SK-N-SH (cell line): ENCODE results near the gene P4HTM. TPM values are rescaled to one million over a fixed set of nuclear protein-coding genes. Genes with fewer than 3 reads are reported as not detected.

Experiments
- CTCF ChIA-PET: fragments of 300-600, 350-600 bp; formaldehyde crosslinking; extraction: SDS; loops from one replicate; lab custom pipeline; 2021; lab: Yijun Ruan, JAX
- POLR2A ChIA-PET: fragments of 350-600 bp; sonication (Branson Sonifier 250); formaldehyde crosslinking; extraction: SDS; loops from one replicate; lab custom pipeline; 2020; ENCODE audit warnings: antibody characterized with exemption, inconsistent platforms; lab: Yijun Ruan, JAX
- DNase-seq: peaks from one replicate; pipeline ENCODE4 v3.0.0; 2012
- H2AFZ ChIP-seq: fragments of 200-600 bp; sonication (generic); 2 replicates; pipeline ENCODE4 v1.8.1; 2016; ENCODE audit warnings: antibody characterized with exemption, mild to moderate bottlenecking, low read depth
- H3F3A ChIP-seq: fragments of 200-600 bp; sonication (generic); replicated peaks from 2 replicates; pipeline ENCODE3; 2016; ENCODE audit warnings: antibody characterized with exemption, mild to moderate bottlenecking; ENCODE audit not compliant: insufficient read depth
- H3K27ac ChIP-seq, 2 experiments: fragments of 200-500 bp in 1 of 2; fragments of 200-600 bp in 1 of 2; sonication (Bioruptor generic) in 1 of 2; sonication (generic), shearing (Covaris generic) in 1 of 2; 2 replicates each; pipeline versions ENCODE4 v1.5.1 to v1.6.1; 2014 to 2016; ENCODE audit warnings: low read depth in 2 of 2, inconsistent platforms in 1 of 2, low read length in 1 of 2, mild to moderate bottlenecking in 1 of 2, mixed read lengths in 1 of 2
- H3K27me3 ChIP-seq: fragments of 200-600 bp; sonication (generic), shearing (Covaris generic); 2 replicates; pipeline ENCODE4 v1.6.1; 2016; ENCODE audit warnings: mixed run types; ENCODE audit not compliant: insufficient read depth
- H3K36me3 ChIP-seq, 2 experiments: fragments of 200-500 bp in 1 of 2; fragments of 200-600 bp in 1 of 2; sonication (Bioruptor generic) in 1 of 2; sonication (generic) in 1 of 2; replicated peaks in 1 of 2; 2 replicates each; pipeline versions ENCODE3 to v1.5.1; 2014 to 2016; ENCODE audit warnings: low read length in 1 of 2, mild to moderate bottlenecking in 1 of 2; ENCODE audit not compliant: insufficient read depth in 2 of 2, control insufficient read depth in 1 of 2
- H3K4me1 ChIP-seq, 2 experiments: fragments of 200-500 bp in 1 of 2; fragments of 200-600 bp in 1 of 2; sonication (Bioruptor generic) in 1 of 2; sonication (generic), shearing (Covaris generic) in 1 of 2; 2 replicates each; pipeline versions ENCODE4 v1.5.1 to v1.6.1; 2014 to 2016; ENCODE audit warnings: low read depth in 1 of 2, low read length in 1 of 2, mixed run types in 1 of 2; ENCODE audit not compliant: insufficient read depth in 2 of 2, control insufficient read depth in 1 of 2
- H3K4me2 ChIP-seq: fragments of 200-600 bp; sonication (generic), shearing (Covaris generic); 2 replicates; pipeline ENCODE4 v1.6.1; 2017; ENCODE audit warnings: mixed run types
- H3K4me3 ChIP-seq, 2 experiments: fragments of 200-500 bp in 1 of 2; fragments of 200-600 bp in 1 of 2; sonication (Bioruptor generic) in 1 of 2; sonication (generic), shearing (Covaris generic) in 1 of 2; 2 replicates each; pipeline versions ENCODE4 v1.5.1 to v1.8.1; 2014 to 2016; ENCODE audit warnings: low read depth in 2 of 2, inconsistent platforms in 1 of 2, low read length in 1 of 2, mild to moderate bottlenecking in 1 of 2, mixed read lengths in 1 of 2, moderate library complexity in 1 of 2
- H3K79me2 ChIP-seq: fragments of 200-600 bp; sonication (generic); 2 replicates; pipeline ENCODE4 v1.8.1; 2017; ENCODE audit warnings: mild to moderate bottlenecking; ENCODE audit not compliant: insufficient read depth
- H3K9ac ChIP-seq: fragments of 200-600 bp; sonication (generic); 2 replicates; pipeline ENCODE4 v1.6.1; 2017; ENCODE audit warnings: mixed run types
- H3K9me2 ChIP-seq: fragments of 200-600 bp; sonication (generic); 2 replicates; pipeline ENCODE4 v1.6.1; 2017; ENCODE audit warnings: mixed run types
- H3K9me3 ChIP-seq: fragments of 200-600 bp; sonication (generic); 2 replicates; pipeline ENCODE4 v1.6.1; 2017; ENCODE audit warnings: mixed run types, mild to moderate bottlenecking, moderate library complexity
- H4K20me1 ChIP-seq: fragments of 200-600 bp; sonication (generic); 2 replicates; pipeline ENCODE4 v1.6.1; 2017; ENCODE audit warnings: mild to moderate bottlenecking, mixed run types; ENCODE audit not compliant: insufficient read depth
- EZH2phosphoT487 ChIP-seq: fragments of 200-600 bp; sonication (generic); IDR thresholded peaks from 2 replicates; pipeline ENCODE4 v1.6.1; 2017; ENCODE audit warnings: low read depth, mixed run types, mild to moderate bottlenecking, antibody characterized with exemption, moderate library complexity, borderline replicate concordance
- JUND ChIP-seq: IDR thresholded peaks from 2 replicates; pipeline ENCODE4 v1.4.0; 2012
- POLR2AphosphoS5 ChIP-seq: IDR thresholded peaks from 2 replicates; pipeline ENCODE4 v1.6.1; 2012; ENCODE audit warnings: low read depth, low read length
- SIN3A ChIP-seq: IDR thresholded peaks from 2 replicates; pipeline ENCODE4 v1.6.1; 2012; ENCODE audit warnings: low read depth, mild to moderate bottlenecking, low read length, moderate library complexity, borderline replicate concordance
- WGBS: methylation state at CpG from one replicate; pipeline ENCODE4 v1.1.6; 2017; ENCODE audit warnings: low lambda C conversion rate; 5-methylcytosine and 5-hydroxymethylcytosine counted together
- polyA plus RNA-seq, 3 experiments: library from polyadenylated mRNA; depleted of rRNA; stranded (reverse); fragments of >200 nt; gene quantifications; 2 replicates each; pipeline ENCODE4 v1.2.3, GENCODE V29; 2012
- TF ChIP-seq, protein P1 (sequence below): fragments of 150-350 bp; IDR thresholded peaks from 2 replicates; pipeline ENCODE4 v1.6.1; 2017; ENCODE audit warnings: antibody characterized with exemption, low read length, low read depth, borderline replicate concordance

The P4HTM gene
- polyA plus RNA-seq, 1 of the 3 experiments (the other 2 are of a cell fraction): 21.0 TPM

DNA sequence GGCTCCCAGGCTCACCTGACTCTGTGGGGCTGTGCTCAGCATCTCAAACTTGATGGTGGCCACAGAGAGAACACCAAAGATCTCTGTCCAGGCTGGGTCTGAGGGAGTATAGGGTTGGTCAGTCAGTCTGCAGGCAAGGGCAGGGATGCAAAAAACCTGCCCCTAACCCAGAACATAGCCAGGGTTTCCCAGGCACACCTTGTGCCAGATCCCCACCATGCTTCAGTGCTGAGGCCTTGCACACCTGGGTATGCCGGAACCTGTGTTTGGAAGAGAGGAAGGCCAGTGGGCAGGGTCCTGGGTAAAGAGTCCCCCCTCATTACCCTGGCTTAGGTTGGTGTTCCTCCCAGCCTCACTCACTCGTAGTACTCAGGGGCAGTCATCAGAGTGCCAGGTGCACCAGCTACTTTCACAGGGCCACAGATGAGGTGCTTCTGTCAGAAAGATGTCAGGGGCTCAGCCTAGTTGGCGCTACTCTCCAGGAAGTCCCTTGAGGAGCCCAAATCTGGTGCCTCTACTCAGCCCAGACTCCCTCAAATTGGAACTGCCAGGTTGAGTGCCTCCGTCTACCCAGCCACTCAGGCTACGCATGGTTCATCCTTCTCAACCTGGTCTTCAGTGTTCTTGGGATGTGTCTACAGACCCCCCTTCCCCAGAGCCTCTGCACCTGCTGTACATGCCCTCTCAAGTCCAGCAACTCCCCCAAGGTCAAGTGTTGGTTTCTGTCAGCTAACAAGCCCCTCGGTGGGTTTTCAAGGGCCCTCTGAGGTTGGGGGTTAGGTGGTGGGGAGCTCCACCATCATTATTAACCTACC, 26.6 kb downstream of the P4HTM start:
- peaks cover 0 to 26% of the 10 kb centered on the region in 2 experiments; a peak in 1 of 4 replicates for H3K4me1 ChIP-seq
- H2AFZ ChIP-seq: no peak overlapping the region
- peak; percentile 7; the same call in 1 of the 2 replicates for TF ChIP-seq JUND
- peak; percentile 31; the same call in 1 of the 2 replicates for TF ChIP-seq POLR2AphosphoS5
- TF ChIP-seq, protein P1, sequence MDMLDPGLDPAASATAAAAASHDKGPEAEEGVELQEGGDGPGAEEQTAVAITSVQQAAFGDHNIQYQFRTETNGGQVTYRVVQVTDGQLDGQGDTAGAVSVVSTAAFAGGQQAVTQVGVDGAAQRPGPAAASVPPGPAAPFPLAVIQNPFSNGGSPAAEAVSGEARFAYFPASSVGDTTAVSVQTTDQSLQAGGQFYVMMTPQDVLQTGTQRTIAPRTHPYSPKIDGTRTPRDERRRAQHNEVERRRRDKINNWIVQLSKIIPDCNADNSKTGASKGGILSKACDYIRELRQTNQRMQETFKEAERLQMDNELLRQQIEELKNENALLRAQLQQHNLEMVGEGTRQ: no peak
- H3K9me3 ChIP-seq: no peaks in the 10 kb centered on the region
- H3K27ac ChIP-seq: peak overlapping the region in 1 of 2 experiments; percentile 89; a peak in 1 of 4 replicates
- H3K9me2 ChIP-seq: no peaks in the 10 kb centered on the region
- H3K9ac ChIP-seq: peak overlapping the region; percentile 80; the same call in 1 of the 2 replicates
- H3K27me3 ChIP-seq: no peaks in the 10 kb centered on the region
- DNase-seq: peak; percentile 11
- WGBS: 79% methylated on average over 3 of the region's 6 CpGs
- peaks cover 5 to 50% of the 10 kb centered on the region in 2 experiments for H3K36me3 ChIP-seq
- H3K4me2 ChIP-seq: peak overlapping the region; percentile 97
- H4K20me1 ChIP-seq: peaks cover 35% of the 10 kb centered on the region
- ChIA-PET CTCF (interaction anchor here (0.7 to 14.2 kb wide), 6 partner anchors 8 to 32 kb away, joined by 3 to 114 read pairs (median 4); partner anchors contain the start of genes P4HTM and WDR6), POLR2A (interaction anchor here (1.0 to 3.7 kb wide), 4 partner anchors 9 to 19 kb away, joined by 3 to 46 read pairs (median 5); partner anchors contain the start of genes IMPDH2 and WDR6)
- H3F3A ChIP-seq: peaks cover 32% of the 10 kb centered on the region
- peaks cover 58% of the 10 kb centered on the region for H3K79me2 ChIP-seq
- H3K4me3 ChIP-seq: peak overlapping the region; percentile 83 to 87

DNA sequence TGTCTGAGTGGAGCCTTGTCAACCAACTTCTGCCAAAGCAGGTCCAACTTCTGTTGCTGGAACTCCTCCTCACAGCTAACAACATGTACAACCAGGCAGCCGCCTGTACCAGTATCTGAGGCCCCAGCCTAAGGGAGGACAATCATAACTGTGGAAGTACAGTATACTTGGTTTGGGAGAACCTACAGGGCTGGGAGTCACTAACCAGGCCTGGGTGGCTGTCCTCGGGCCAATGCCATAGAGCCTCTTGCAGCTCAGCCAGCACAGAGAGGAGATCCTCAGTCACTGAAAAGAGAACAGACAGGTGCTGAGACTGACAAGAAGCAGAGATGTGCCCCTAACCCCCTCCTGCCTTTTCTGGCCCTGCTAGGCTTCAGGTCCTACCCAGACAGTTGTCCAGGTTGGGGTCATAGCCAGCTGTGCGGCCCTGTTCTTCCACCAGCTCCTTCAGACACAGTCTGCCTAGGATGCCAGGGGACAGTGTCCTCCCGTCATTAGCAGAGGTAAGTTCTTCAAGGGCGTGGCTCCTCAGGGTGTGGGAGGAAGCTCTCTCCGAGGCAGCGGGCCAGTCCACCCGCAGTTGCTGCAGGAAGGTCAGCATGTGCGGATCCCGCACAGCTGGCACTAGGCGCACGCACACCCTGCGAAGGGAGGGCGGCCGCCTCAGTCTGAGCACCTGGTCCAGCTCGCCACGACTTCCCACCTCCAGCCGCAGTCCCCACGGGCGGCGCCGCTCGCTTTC, 27.4 kb downstream of the P4HTM start:
- CTCF ChIA-PET: interaction anchor here (0.7 to 14.2 kb wide), 7 partner anchors 9 to 432 kb away, joined by 3 to 114 read pairs (median 3); partner anchors contain the start of genes P4HTM, USP4 and WDR6
- H2AFZ ChIP-seq: no peak overlapping the region

More for the DNA sequence above, 27.4 kb downstream of the P4HTM start:
- Histone ChIP-seq H3K27ac (peak overlapping the region; percentile 89 to 99; a peak in 3 of 4 replicates), H3K27me3 (no peaks in the 10 kb centered on the region), H3K4me2 (peak overlapping the region; percentile 97), H3K9me2 (no peaks in the 10 kb centered on the region), H3K4me3 (peak overlapping the region; percentile 83 to 87), H3K9me3 (no peaks in the 10 kb centered on the region), H4K20me1 (peaks cover 28% of the 10 kb centered on the region), H3K9ac (peak overlapping the region; percentile 80), H3K79me2 (peaks cover 55% of the 10 kb centered on the region), H3K4me1 (peaks cover 0 to 27% of the 10 kb centered on the region in 2 experiments; a peak in 1 of 4 replicates), H3K36me3 (peaks cover 5 to 43% of the 10 kb centered on the region in 2 experiments), H3F3A (peaks cover 32% of the 10 kb centered on the region)
- WGBS: 33% methylated on average over 6 of the region's 23 CpGs
- TF ChIP-seq SIN3A: 0 out of 2 replicates have a peak, but pooled peaks have one; percentile 8
- no peak for TF ChIP-seq EZH2phosphoT487
- DNase-seq: no peak
- POLR2A ChIA-PET: interaction anchor here (0.6 to 3.7 kb wide), 5 partner anchors 10 to 79 kb away, joined by 3 to 46 read pairs (median 4); partner anchors contain the start of genes IMPDH2 and WDR6
